A549 (cell line): ENCODE results near the gene HIC1. TPM values are rescaled to one million over a fixed set of nuclear protein-coding genes. Genes with fewer than 3 reads are reported as not detected.

Experiments used
- ATAC-seq, 2 experiments: fragments of 200-7000 bp in 1 of 2; fragments of >200 bp in 1 of 2; cut with Nextera tagmentation in 1 of 2; cut with Tn5 transposase in 1 of 2; 3 replicates each; pipeline versions ENCODE4 v1.8.0 to v1.9.1; 2018 to 2020; ENCODE audit warnings: mild to moderate bottlenecking in 1 of 2, moderate library complexity in 1 of 2
- CTCF ChIA-PET: fragments of 300-600 bp; sonication (Branson Sonifier 250); formaldehyde crosslinking; extraction: SDS; loops from one replicate; lab custom pipeline; 2021; ENCODE audit warnings: antibody characterized with exemption, inconsistent platforms; lab: Yijun Ruan, JAX
- POLR2A ChIA-PET: fragments of 350-600 bp; formaldehyde crosslinking; extraction: SDS; loops from one replicate; lab custom pipeline; 2021; ENCODE audit warnings: antibody characterized with exemption, inconsistent platforms; lab: Yijun Ruan, JAX
- DNase-seq, 2 experiments: peaks; one replicate each; pipeline versions ENCODE4 v3.0.0 to v3.0.0-alpha.2; 2011 to 2016; ENCODE audit warnings: low read depth in 1 of 2, low spot score in 1 of 2
- FAIRE-seq: peaks from 2 replicates; lab custom pipeline; 2011; peaks lifted over from hg19 to GRCh38; lab: Jason Lieb, UNC
- H3K27ac ChIP-seq, 2 experiments: fragments of >200 bp; sonication (Bioruptor Twin); formaldehyde crosslinking; 3 replicates each; pipeline ENCODE4 v1.5.1; 2016 to 2017
- H3K4me1 ChIP-seq: fragments of >200 bp; sonication (Bioruptor Twin); formaldehyde crosslinking; 3 replicates; pipeline ENCODE4 v1.6.1; 2016
- H3K4me2 ChIP-seq: fragments of >200 bp; sonication (Bioruptor Twin); formaldehyde crosslinking; 3 replicates; pipeline ENCODE4 v1.6.1; 2016
- H3K4me3 ChIP-seq: fragments of >200 bp; sonication (Bioruptor Twin); formaldehyde crosslinking; 3 replicates; pipeline ENCODE4 v1.5.1; 2016
- H3K9me3 ChIP-seq: fragments of >200 bp; sonication (Bioruptor Twin); formaldehyde crosslinking; 3 replicates; pipeline ENCODE4 v1.6.1; 2016
- CBX8 ChIP-seq: fragments of 200-600 bp; sonication (generic); IDR thresholded peaks from 2 replicates; pipeline ENCODE4 v1.6.1; 2016
- CEBPB ChIP-seq, 2 experiments: fragments of >200 bp in 1 of 2; sonication (Bioruptor Twin) in 1 of 2; formaldehyde crosslinking in 1 of 2; IDR thresholded peaks; 2 replicates each; pipeline ENCODE4 v1.6.1; 2012 to 2016
- CHD4 ChIP-seq: fragments of 200-600 bp; sonication (generic); IDR thresholded peaks from 2 replicates; pipeline ENCODE4 v1.6.1; 2016; ENCODE audit warnings: antibody characterized with exemption, mild to moderate bottlenecking, borderline replicate concordance
- CTCF ChIP-seq: fragments of >200 bp; sonication (Bioruptor Twin); formaldehyde crosslinking; IDR thresholded peaks from 3 replicates; pipeline ENCODE4 v1.5.1; 2016
- EHMT2 ChIP-seq: fragments of 200-600 bp; sonication (generic); IDR thresholded peaks from 2 replicates; pipeline ENCODE4 v1.6.1; 2016; ENCODE audit warnings: antibody characterized with exemption, low read depth, mild to moderate bottlenecking, moderate library complexity
- ELK1 ChIP-seq: fragments of 150-350 bp; IDR thresholded peaks from 2 replicates; pipeline ENCODE4 v1.6.1; 2014; ENCODE audit warnings: low read depth, mild to moderate bottlenecking, low read length
- FOSB ChIP-seq: fragments of 250-450 bp; sonication (Bioruptor Pico); IDR thresholded peaks from 2 replicates; pipeline ENCODE4 v1.5.0; 2020; ENCODE audit warnings: mild to moderate bottlenecking, moderate library complexity
- FOSL2 ChIP-seq, 2 experiments: fragments of 450-650 bp in 1 of 2; fragments of >200 bp in 1 of 2; sonication (Bioruptor Twin) in 1 of 2; formaldehyde crosslinking; IDR thresholded peaks; 2 replicates each; pipeline versions ENCODE4 v1.5.0 to v1.6.1; 2016 to 2020; ENCODE audit warnings: mild to moderate bottlenecking in 1 of 2, moderate library complexity in 1 of 2
- FOXS1 ChIP-seq: fragments of 250-450 bp; sonication (Bioruptor Pico); IDR thresholded peaks from 2 replicates; pipeline ENCODE4 v1.5.0; 2020; ENCODE audit warnings: mild to moderate bottlenecking, moderate library complexity
- HDAC2 ChIP-seq: fragments of 200-600 bp; sonication (generic); IDR thresholded peaks from 2 replicates; pipeline ENCODE4 v1.6.1; 2016
- HES2 ChIP-seq: fragments of >200 bp; sonication (Bioruptor Twin); formaldehyde crosslinking; IDR thresholded peaks from 2 replicates; pipeline ENCODE4 v1.6.1; 2016
- HEYL ChIP-seq: fragments of 250-450 bp; sonication (Bioruptor Pico); IDR thresholded peaks from 2 replicates; pipeline ENCODE4 v1.8.0; 2021; ENCODE audit warnings: mild to moderate bottlenecking, moderate library complexity
- HOXB13 ChIP-seq: fragments of 250-450 bp; sonication (Bioruptor Pico); IDR thresholded peaks from 2 replicates; pipeline ENCODE4 v1.5.0; 2020; ENCODE audit warnings: low read depth, mild to moderate bottlenecking, moderate library complexity
- JUN ChIP-seq, 2 experiments: fragments of >200 bp; sonication (Bioruptor Twin); formaldehyde crosslinking; IDR thresholded peaks; 2 replicates in 1 of 2; 3 replicates in 1 of 2; pipeline ENCODE4 v1.6.1; 2016 to 2017
- JUNB ChIP-seq: fragments of >200 bp; sonication (Bioruptor Twin); formaldehyde crosslinking; IDR thresholded peaks from 2 replicates; pipeline ENCODE4 v1.6.1; 2016
- KDM5A ChIP-seq: fragments of 200-600 bp; sonication (generic); IDR thresholded peaks from 2 replicates; pipeline ENCODE4 v1.6.1; 2016; ENCODE audit warnings: antibody characterized with exemption, mild to moderate bottlenecking
- MAZ ChIP-seq: fragments of 150-350 bp; IDR thresholded peaks from 2 replicates; pipeline ENCODE4 v1.6.1; 2014; ENCODE audit warnings: antibody characterized with exemption, low read depth, low read length, borderline replicate concordance
- MYC ChIP-seq: IDR thresholded peaks from 2 replicates; pipeline ENCODE4 v1.6.1; 2012; ENCODE audit warnings: mild to moderate bottlenecking, inconsistent platforms, low read length, improper control_type of control experiment, borderline replicate concordance
- NFE2L2 ChIP-seq: fragments of 150-350 bp; conservative IDR thresholded peaks from 2 replicates; pipeline ENCODE4 v1.6.1; 2014; ENCODE audit warnings: low read length
- PHF8 ChIP-seq: fragments of 200-600 bp; sonication (generic); IDR thresholded peaks from 2 replicates; pipeline ENCODE4 v1.6.1; 2016; ENCODE audit warnings: low read depth, mild to moderate bottlenecking, antibody characterized with exemption, moderate library complexity, borderline replicate concordance
- POLR2A ChIP-seq: IDR thresholded peaks from 2 replicates; pipeline ENCODE4 v1.6.1; 2012; ENCODE audit warnings: mild to moderate bottlenecking, low read length
- RAD21 ChIP-seq, 2 experiments: fragments of >200 bp in 1 of 2; sonication (Bioruptor Twin) in 1 of 2; formaldehyde crosslinking in 1 of 2; IDR thresholded peaks in 1 of 2; conservative IDR thresholded peaks in 1 of 2; 2 replicates in 1 of 2; 3 replicates in 1 of 2; pipeline ENCODE4 v1.6.1; 2012 to 2018; ENCODE audit warnings: inconsistent platforms in 1 of 2
- RARB ChIP-seq: fragments of 250-450 bp; sonication (Bioruptor Pico); IDR thresholded peaks from 2 replicates; pipeline ENCODE4 v1.8.0; 2021; ENCODE audit warnings: mild to moderate bottlenecking, moderate library complexity
- RCOR1 ChIP-seq: fragments of 150-350 bp; IDR thresholded peaks from 2 replicates; pipeline ENCODE4 v1.6.1; 2014; ENCODE audit warnings: antibody characterized with exemption, low read length, low read depth
- SMC3 ChIP-seq: fragments of >200 bp; sonication (Bioruptor Twin); formaldehyde crosslinking; IDR thresholded peaks from 3 replicates; pipeline ENCODE4 v1.6.1; 2018; ENCODE audit warnings: inconsistent platforms
- TP53 ChIP-seq: fragments of 250-450 bp; sonication (Bioruptor Pico); IDR thresholded peaks from 2 replicates; pipeline ENCODE4 v1.5.0; 2021; ENCODE audit warnings: mild to moderate bottlenecking, moderate library complexity
- USF2 ChIP-seq: fragments of 450-650 bp; IDR thresholded peaks from 2 replicates; pipeline ENCODE4 v1.6.1; 2014; ENCODE audit warnings: antibody characterized with exemption
- ZFP36 ChIP-seq: fragments of 450-650 bp; IDR thresholded peaks from 2 replicates; pipeline ENCODE4 v1.6.1; 2014; ENCODE audit warnings: borderline replicate concordance; ENCODE audit not compliant: partially characterized antibody
- ZSCAN20 ChIP-seq: fragments of 250-450 bp; sonication (Bioruptor Pico); IDR thresholded peaks from 2 replicates; pipeline ENCODE4 v1.8.0; 2022; ENCODE audit warnings: mild to moderate bottlenecking, moderate library complexity
- WGBS: methylation state at CpG from one replicate; pipeline ENCODE4 v1.1.6; 2017; ENCODE audit errors: missing lambda C conversion rate; 5-methylcytosine and 5-hydroxymethylcytosine counted together
- polyA plus RNA-seq, 4 experiments: library from polyadenylated mRNA; depleted of rRNA in 3 of 4; stranded (reverse); fragments of >200 nt; fragmentation: RNase III in 1 of 4; extraction: RNeasy Plus Mini Kit Qiagen cat#74134 plus additional on column Dnase treatment in 1 of 4; gene quantifications; 2 replicates in 3 of 4; 3 replicates in 1 of 4; pipeline ENCODE4 v1.2.3, GENCODE V29; 2011 to 2017

Gene HIC1
- polyA plus RNA-seq, 2 of the 4 experiments (the other 2 are of a cell fraction): 0.13 to 1.3 TPM

- no peak for FAIRE-seq
- H3K4me3 ChIP-seq: no peak overlapping the region
- 79% methylated on average over 8 of the region's 9 CpGs for WGBS
- no peak overlapping the region for H3K4me2 ChIP-seq
- no peak for ATAC-seq
- DNase-seq: no peak
- POLR2A ChIA-PET: no interaction called here
- TF ChIP-seq RCOR1 (no peak), FOSB (no peak), SMC3 (no peak), ZFP36 (no peak), TP53 (CRISPR knock-in tag) (no peak), CEBPB (IDR thresholded peaks at IDR 0.05) (no peak), HOXB13 (no peak), ELK1 (no peak), USF2 (no peak), RAD21 (conservative IDR thresholded peaks at IDR 0.05 in 1 of 2, IDR thresholded peaks at IDR 0.05 in 1 of 2) (no peak)
- CTCF ChIA-PET: interaction anchor here (0.5 to 4.7 kb wide), 17 partner anchors 9 to 214 kb away, joined by 3 to 31 read pairs (median 3); partner anchors contain the start of genes SMG6 and SRR
- H3K9me3 ChIP-seq: no peaks in the 10 kb centered on the region
- H3K27ac ChIP-seq: no peak overlapping the region
- H3K4me1 ChIP-seq: peaks cover 6% of the 10 kb centered on the region
Measured at GRCh38 chr17:2090210-2090641, 35.3 kb downstream of the HIC1 start.

GRCh38 chr17:2090804-2091534 is 36.1 kb downstream of the HIC1 start:
- ATAC-seq: peak; percentile 63 to 72; a peak in 4 of 6 replicates
- TF ChIP-seq CBX8 (no peak), MYC (no peak), ELK1 (no peak), HDAC2 (no peak), SMC3 (no peak), PHF8 (no peak), ZSCAN20 (CRISPR knock-in tag) (no peak), POLR2A (no peak), NFE2L2 (no peak), CHD4 (no peak), HES2 (no peak)
- Histone ChIP-seq H3K4me3 (no peak overlapping the region), H3K4me2 (no peak overlapping the region), H3K27ac (no peak overlapping the region), H3K9me3 (no peaks in the 10 kb centered on the region), H3K4me1 (no peaks in the 10 kb centered on the region; the same call in 2 of the 3 replicates)
- POLR2A ChIA-PET: no interaction called here
- DNase-seq: peak; percentile 51 to 54
- CTCF ChIA-PET: interaction anchor here (0.5 to 4.7 kb wide), 14 partner anchors 10 to 213 kb away, joined by 3 to 31 read pairs (median 4); partner anchors contain the start of genes SMG6 and SRR
- WGBS: 83% methylated on average over 2 of the region's 2 CpGs
- FAIRE-seq: no peak

GRCh38 chr17:2092253-2092652 is 37.4 kb downstream of the HIC1 start:
- ATAC-seq (no peak), FAIRE-seq (no peak), DNase-seq (no peak)
- no peaks in the 10 kb centered on the region for H3K9me3 ChIP-seq
- CTCF ChIA-PET: interaction anchor here (0.5 to 4.3 kb wide), 6 partner anchors 11 to 190 kb away, joined by 3 to 21 read pairs (median 9); partner anchors contain the start of gene HIC1
- H3K4me2 ChIP-seq: no peak overlapping the region
- POLR2A ChIA-PET: no interaction called here
- WGBS: 95% methylated on average over 4 of the region's 4 CpGs
- H3K4me3 ChIP-seq: no peak overlapping the region
- H3K4me1 ChIP-seq: no peaks in the 10 kb centered on the region
- H3K27ac ChIP-seq: no peak overlapping the region
- TF ChIP-seq FOSL2 (IDR thresholded peaks at IDR 0.05) (no peak), FOSL2 (CRISPR knock-in tag; IDR thresholded peaks at IDR 0.05) (no peak), JUNB (no peak), SMC3 (no peak), ZSCAN20 (CRISPR knock-in tag) (no peak), KDM5A (no peak), NFE2L2 (no peak), JUN (IDR thresholded peaks at IDR 0.05) (no peak), RARB (no peak), ZFP36 (no peak), POLR2A (no peak), CTCF (no peak), CHD4 (no peak), MAZ (no peak), EHMT2 (no peak), HEYL (CRISPR knock-in tag) (no peak), FOXS1 (no peak)
